EH (cell line): ENCODE measurements around the gene JOSD2.

ENCODE experiments used
- DNase-seq: peaks from one replicate; pipeline ENCODE4 v3.0.0-alpha.2; 2015; ENCODE audit warnings: low read depth

The JOSD2 gene

DNA sequence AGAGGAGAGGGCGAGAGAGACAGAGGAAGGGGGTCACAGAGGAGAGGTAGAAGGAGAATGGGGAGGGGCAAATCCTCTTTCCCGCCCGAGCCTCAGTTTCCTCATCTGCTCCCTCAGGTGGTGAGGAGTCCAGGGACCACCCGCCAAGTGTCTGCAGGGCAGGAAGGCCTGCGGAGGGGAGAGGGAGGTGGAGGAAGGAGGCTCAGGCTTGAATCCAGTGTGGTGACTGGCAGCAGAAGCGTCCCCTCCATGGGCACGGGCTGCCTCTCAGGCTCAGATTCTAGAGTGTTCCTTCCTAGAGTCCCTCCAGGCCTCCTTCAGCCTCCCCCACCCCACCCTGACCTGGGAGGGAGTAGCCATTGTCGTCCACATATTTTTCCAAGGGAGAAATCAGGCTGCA lies 17.8 kb downstream of the JOSD2 start:
- DNase-seq: no peak

DNA sequence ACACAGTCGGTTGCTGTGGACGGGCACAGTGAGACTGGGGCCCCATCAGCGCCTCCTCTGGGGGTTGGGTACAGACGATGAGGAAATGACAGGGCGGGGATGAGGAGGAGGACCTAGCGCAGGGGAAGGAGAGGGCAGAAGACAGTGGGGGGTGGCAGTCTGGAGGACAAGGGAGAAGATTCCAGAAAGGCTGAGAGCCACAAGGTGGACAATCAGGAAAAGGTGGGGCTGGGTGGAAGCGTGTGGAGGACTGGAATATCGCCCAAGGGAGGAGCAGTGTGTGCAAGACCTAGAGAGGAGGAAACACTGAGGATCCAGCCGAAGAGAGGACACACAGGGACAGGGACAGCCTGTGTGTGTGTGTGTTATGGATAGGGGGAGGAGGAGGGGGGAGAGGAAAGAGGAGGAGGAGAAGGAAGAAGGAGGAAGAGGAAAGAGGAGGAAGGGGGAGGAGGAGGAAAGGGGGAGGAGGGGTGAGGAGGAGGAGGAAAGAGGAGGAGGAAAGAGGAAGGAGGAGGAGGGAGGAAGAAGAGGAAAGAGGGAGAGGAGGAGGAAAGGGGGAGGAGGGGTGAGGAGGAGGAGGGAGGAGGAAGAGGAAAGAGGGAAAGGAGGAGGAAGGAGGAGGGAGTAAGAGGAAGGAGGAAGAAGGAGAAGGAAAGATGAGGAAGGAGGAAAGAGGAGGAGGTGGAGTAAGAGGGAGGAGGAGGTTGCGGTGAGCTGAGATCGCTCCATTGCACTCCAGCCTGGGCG lies 18.5 kb downstream of the JOSD2 start:
- DNase-seq: no peak

DNA sequence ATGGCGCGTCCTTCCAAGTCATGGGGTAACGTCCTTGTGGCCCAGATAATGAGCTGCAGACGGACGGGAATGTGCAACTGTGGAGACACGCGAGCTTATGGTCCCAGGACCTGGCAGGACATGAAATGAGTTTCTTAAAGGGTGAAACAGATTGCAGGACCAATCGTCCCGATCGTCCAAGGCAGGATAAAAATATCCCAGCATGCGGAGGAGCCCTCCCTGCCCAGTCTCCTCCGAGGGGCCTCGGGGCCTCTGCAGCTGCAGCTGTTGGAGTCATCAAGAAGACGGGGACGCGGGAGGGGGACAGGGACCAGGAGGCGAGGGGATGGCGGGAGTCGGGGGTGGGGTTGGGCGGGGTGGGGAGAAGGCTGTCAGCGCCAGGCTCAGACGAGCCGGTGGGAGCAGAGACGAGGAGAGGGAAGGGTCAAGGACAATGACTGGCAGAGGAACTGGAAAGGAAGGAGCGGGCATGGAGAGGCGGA lies 20.0 kb downstream of the JOSD2 start:
- DNase-seq: no peak

DNA sequence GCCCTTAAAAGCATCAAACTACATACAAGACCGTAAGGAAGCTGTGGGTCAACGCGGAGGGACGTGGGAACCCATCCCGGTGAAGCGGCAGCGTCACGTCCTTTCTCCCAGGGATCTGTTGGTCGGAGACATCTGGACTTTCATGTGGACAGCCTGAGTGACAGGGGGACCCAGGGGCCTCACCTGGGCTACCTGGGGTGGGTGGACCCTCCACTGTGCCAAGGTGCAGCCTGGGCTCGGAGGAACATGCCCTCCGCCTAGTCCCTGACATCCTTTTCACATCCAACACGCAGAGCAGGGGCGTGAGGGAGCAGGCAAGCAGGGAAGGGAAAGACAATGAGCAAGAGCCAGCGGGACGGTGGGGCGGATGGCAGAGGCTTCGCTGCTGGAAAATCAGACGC lies 20.6 kb downstream of the JOSD2 start:
- DNase-seq: no peak

DNA sequence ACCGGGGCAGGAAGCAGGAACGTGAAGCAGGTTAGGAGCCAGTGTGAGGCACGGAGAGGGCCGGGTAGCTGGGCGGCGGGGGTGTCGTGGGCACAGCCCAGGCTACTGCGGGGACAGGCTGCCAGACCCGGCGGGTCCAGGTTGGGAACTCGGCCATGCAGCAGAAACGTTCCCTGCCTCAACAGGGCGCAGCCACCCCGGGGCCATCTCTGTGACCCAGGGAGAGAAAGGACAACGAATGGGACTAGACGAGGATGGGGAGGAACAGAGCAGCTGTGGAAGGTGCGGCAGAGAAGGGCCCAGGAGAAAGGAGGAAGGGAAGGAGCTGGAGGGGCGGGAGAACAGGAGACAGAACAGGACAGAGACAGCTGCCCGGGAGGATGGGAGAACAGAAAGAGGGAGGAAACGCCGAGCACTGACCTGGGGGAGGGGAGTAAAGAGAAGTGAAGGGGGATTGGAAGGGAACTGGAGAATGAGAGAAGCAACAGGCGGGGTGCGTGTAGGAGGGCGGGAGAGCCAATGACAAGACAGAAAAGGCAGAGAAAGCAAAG lies 21.5 kb downstream of the JOSD2 start:
- no peak for DNase-seq

DNA sequence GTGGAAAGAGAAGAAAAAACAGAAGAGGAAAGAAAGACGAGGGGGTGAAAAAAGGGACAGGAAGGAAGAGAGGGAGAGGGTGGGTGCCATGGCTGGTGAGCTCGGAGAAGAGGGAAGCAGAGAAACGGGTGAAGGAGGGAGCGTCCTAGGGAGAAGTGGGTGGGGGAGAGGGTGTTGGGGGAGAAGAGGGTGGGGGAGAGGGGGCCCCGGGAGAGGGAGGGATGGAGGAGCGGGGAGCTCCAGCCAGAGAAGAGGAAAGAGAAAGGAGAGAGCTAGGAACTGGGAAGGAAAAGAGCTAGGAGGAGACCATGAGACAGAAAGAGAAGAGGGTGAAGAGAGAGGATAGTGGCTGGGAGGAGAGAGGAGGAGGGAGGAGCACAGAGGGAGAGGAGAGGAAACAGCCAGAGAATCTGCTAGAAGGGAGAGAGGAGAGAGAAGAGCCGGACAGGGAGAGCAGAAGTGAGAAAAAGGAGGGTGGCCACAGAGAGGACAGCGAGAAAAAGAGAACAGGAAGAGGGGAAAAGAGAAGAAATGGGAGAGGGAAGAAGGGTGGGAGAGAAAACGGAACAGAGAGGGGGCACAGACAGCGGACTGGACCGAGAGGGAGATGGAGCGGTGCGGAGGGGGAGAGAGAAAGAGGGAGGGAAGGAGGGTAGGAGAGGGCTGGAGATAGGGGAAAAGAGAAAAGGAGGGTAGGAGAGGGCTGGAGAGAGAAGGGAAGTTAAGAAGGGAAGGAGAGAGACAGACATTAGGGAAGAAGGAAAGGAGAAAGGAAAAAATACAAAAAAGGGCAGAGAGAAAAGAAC lies 22.4 kb downstream of the JOSD2 start:
- no peak for DNase-seq

DNA sequence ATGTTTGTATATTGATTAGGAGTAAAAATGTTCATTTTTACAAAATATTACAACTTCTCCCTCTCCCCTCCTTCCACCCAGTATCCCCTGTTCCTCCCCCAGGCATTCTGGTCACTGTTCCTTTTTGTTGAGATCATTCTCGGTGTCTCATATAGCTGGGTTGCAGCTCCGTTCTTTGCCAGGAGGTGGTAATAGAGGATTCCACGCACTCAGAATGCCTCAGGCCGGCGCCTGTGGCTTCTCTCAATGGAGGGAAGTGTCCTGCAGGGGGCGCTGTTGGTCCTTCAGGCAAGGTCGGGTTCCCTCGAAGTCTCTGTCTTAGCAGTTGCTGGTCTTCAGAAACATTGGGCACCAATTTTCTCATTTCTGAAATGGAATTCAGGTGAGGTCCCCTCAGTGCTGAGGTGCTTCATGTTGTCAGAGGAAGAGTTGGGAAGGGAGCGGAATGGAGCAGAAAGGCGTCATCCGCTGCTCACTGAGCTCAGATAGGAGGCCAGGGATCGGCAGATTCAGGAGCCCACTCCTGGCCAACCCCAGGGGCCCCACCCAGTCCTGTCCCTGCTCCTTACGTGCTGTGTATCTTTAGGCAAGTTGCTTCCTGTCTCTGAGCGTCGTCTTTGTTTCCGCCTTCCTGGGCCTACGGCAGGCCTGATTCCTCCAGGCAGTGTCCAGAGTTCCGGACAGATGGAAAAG lies 24.0 kb downstream of the JOSD2 start:
- no peak for DNase-seq

DNA sequence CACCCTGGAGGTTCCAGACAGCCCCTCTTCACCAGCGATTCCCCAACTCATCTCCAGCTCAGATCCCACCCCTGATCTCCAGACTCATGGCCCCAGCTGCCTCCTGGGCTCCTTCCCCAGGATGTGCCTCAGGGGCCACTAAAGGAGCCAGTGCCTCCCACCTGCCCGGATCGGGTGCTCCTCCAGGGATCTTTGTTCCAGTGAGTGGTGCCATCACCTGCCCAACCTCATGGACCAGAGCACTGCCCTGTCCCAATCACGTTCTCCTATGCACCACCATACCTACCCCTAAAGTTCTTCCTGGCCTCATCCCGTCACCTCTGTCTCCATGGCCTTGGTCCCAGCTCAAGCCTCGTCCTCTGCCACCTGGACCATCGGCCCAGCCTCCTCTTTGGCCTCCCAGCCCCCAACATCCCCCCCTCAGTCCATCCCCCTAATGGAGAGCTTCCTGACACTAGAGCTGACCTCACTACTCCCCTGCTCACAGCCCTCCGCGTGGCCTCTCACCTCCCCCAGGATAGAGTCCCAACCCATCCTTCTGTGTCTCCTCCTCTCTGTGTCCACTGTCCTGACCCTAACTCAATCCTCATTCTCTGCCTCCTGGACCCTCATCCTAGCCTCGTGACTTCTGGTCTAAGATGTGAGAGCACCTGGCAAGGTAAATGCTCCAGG lies 25.6 kb downstream of the JOSD2 start:
- DNase-seq: no peak

DNA sequence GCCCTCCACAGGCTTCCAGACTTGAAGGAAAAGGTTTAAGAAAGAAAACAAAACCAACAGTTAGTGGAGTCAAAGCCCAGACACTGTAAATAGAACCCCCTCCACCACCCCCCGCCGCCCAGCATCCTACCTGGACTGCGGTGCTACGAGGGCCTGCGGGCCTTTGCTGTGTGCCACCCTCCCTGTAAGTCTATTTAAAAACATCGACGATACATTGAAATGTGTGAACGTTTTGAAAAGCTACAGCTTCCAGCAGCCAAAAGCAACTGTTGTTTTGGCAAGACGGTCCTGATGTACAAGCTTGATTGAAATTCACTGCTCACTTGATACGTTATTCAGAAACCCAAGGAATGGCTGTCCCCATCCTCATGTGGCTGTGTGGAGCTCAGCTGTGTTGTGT lies 28.1 kb downstream of the JOSD2 start:
- no peak for DNase-seq

DNA sequence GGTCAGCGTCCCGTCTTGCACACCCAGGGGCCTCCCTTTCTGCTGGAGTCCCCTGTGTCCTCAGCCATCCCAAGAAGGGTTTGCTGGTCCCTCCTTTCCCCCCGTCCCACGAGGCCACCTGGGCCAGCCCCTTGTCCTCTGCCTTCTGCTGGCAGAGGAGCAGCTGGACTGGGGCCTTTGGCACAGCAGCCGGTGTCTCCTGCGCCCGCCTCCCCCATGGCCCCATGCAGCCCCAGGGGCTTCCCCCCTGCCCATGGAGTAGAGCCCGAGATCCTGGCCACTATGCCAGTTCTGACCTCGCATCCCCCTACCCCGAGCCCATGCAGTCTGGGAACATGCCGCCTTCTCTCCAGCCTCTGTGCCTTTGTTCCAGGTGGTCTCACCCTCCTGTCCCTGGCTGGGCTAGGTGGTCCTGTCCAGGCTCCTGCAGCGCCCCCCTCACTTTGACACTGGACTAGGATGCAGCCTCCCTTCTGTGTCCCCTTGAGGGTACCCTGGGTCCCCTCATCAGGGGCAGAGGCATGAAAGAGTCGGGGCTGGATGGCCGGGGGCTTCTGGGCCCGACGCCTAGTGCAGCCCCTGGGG lies 28.6 kb downstream of the JOSD2 start:
- no peak for DNase-seq

DNA sequence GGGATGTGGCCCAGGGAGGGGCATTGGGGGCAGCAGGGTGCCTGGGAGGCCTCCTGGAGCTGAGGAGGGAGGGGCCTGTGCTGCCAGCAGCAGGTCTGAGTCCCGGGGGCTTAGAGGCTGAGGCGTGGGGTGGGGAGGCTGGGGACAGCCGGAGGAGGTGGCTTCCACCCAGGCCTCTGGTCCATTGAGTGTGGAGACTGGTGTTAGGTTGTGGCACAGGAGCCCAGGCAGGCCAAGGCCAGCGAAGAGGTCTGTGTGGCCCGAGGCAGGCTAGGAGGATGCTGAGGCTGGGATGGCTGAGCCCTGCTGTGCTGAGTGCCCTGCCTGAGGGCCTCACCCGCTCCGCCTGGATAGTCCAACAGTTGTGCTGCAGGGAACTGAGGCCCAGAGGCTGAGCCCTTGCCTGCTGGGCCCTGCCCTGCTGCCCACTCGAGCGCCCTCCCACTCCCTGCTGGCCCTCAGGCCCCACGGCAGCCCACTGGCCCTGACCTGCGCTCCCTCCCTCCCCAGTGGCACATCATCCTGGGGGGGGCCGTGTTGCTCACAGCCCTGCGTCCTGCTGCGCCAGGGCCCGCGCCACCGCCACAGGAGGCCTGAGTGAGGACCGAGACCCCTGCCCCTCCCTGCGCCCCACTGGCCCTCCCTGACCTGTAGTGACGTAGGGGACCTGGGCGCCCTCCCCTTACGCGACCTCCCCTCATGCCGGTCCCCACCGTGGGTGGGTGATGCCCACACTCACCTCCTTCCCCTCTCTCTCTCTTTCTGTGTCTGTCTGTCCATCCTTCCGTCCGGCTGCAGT lies 29.4 kb downstream of the JOSD2 start:
- DNase-seq: no peak

DNA sequence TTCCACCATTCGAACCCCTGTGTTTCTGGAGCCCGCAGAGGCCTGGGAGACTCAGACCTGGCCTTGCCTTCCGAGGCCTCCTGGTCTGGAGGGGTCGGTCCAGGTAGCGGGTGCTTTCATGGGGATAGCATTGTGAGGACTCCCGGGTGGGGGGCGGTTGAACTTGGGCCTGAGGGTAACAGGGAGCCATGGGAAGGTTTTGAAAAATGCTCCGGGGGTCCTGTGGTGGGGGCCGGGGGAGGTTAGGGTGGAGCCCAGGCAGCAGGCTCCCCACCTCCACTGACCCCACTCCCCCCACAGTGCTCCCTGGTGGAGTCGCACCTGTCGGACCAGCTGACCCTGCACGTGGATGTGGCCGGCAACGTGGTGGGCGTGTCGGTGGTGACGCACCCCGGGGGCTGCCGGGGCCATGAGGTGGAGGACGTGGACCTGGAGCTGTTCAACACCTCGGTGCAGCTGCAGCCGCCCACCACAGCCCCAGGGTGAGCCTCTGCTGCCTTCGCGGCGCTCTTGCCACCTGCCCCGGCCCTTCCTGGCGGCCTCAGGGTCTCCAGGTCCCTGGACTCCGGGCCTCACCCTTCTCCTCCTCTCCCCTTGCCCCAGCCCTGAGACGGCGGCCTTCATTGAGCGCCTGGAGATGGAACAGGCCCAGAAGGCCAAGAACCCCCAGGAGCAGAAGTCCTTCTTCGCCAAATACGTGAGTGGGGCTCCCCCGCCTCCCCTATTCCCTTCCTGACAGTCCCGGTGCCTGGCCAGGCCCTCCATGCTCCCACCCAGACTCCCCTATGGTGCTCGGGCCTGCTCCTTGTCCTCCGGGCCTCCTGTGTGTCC lies 30.5 kb downstream of the JOSD2 start:
- no peak for DNase-seq

DNA sequence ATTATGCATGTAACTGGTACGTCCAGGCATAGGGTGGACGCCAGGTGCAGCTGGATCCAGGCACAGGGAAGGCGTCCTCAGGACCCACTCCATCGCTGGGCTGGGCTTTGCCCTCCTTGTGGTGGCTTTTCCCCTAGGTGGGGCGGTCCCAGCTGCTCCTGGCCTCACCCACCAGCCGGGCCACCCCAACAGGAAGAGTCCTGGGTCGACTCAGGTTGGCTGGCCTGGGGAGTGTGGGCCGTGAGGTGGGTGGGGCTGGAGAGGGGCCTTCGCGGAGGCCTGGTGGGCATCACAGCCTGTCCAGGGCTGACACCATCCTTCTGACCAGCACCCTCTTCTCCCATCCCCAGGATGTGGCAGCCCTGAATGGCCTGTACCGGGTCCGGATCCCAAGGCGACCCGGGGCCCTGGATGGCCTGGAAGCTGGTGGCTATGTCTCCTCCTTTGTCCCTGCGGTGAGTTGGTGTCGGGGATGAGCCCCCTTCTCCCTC lies 31.2 kb downstream of the JOSD2 start:
- no peak for DNase-seq

DNA sequence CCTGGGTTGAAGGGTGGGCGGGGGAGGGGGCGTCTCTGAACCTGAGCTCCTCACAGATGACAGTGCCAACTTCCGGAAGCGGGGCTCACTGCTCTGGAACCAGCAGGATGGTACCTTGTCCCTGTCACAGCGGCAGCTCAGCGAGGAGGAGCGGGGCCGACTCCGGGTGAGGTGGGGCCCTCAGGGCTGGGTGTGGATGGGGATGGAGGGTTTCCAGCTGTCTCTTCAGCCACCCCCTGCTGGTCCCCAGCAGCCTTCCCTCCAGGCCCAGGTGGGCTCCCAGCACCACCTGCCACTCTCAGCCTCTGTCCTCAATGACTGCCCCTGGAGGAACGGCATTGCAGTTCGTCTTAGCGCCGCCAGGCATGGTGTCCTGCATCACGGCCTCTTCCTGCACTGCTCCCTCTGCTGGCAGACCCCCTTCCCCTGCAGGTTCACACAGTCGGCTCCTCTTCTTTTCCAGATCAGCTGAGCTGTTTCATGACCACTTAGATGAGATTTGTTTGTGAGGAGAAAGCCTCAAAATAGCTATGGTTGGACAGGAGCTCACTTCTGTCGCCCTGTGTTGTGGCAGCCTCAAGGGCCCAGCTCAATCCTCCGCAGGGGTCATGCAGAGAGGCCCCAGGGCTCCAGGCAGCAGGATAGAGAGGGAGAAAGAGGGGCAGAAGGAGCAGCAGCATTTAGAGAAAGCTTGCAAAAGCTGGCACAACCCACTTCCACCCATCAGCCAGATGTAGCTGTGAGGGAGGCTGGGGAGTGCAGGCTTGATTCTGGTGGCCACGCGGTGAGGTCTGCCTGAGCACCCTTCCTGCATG lies 31.9 kb downstream of the JOSD2 start:
- DNase-seq: peak; percentile 51

DNA sequence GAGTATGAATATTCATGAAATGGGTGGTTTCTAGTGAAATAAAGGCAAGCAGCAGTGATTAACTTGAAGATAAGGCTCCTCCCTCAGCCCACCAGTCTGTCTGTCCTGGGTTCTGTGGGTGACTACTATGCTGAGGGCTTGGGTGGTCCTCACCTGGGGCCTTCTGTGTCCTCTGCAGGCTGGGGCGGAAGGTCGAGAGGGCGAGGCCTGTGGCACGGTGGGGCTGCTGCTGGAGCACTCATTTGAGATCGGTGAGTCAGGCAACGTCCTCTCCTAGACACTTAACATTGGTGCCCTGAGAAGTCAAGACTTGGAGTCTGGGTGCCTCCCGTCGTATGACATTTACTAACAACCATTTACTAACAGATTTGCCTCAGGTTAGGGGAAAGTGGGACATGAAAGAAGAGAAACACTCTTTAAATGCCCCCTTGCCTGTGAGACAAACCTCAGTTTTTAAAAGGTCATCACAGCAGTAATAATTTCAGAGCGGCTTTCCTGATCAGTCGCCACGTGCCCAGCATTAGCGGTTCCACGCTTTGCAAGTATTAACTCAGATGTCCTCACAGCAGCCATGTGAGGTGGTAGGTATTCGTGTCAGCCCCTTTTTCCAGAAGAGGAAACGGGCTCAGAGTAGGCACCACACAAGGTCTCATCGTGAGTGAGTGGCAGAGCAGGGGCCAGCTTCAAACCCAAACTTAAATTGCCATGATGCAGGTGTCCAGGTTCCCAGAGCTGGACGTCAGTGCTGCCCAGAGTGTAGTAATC lies 33.1 kb downstream of the JOSD2 start:
- DNase-seq: no peak

DNA sequence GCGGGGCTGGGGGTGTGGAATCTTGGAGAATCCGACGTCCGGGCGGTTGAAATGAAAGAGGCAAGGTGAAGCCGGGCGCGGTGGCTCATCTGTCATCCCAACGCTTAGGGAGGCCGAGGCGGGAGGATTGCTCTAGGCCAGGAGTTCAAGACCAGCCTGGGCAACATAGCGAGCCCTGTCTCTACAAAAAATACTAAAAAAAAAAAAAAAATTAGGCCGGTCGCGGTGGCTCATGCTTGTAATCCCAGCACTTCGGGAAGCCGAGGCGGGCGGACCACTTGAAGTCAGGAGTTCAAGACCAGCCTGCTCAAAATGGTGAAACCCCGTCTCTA lies 34.1 kb downstream of the JOSD2 start:
- DNase-seq: no peak

DNA sequence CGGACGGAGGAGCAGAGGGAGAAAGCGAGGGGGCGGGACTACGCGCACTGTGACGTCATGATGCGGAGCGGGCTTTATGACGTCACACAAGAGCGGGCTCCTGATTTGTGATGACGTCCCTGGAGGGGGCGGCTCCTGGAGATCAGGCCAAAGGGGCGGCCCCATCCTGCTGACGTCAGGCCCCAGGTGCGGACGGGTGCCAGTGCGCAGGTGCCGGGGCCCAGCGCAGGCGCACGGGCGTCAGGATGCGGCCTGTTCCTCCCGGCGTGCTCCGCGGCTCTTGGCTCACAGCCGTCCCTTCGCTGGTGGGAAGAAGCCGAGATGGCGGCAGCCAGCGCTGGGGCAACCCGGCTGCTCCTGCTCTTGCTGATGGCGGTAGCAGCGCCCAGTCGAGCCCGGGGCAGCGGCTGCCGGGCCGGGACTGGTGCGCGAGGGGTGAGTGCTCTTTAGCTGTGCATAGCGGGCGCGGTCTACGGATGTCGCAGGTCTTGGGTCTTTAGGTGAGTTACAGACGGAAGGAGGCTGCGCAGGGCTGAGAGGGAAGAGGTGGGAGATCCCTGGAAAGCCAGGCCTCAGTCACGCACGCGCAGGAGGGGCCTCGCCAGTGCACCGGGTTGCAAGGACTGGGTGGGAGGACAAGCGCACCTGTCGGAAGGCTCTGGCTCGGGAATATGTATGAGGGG lies 34.6 kb downstream of the JOSD2 start, which contains the start of the genes EMC10 and GARIN5A:
TSS of gene EMC10 (plus strand) at position 284 of the 683 bp plus-strand sequence. CDS start at position 322, 38 bp downstream.
TSS of gene GARIN5A (minus strand) at position 625 of the 683 bp plus-strand sequence. CDS start at position 165, 460 bp downstream.
- DNase-seq: peak; percentile 87
